AG20443 (cell line): ENCODE results near the gene SNX27.
"Not testable (repeated sequence)": the region's sequence is repeated elsewhere in the genome, so short reads cannot be mapped to it uniquely, and the experiment has no call there.

Experiments
- DNase-seq: peaks from one replicate; pipeline ENCODE4 v3.0.0; 2012; ENCODE audit warnings: low spot score, mixed read lengths

The SNX27 gene

GRCh38 chr1:151721788-151722510, 110.1 kb downstream of the SNX27 start:
- no peak for DNase-seq

- DNase-seq = no peak
Observed at GRCh38 chr1:151723726-151724370, 112.0 kb downstream of the SNX27 start.

- DNase-seq = peak; percentile 66
Observed at GRCh38 chr1:151728151-151729054, 116.6 kb downstream of the SNX27 start.

- no peak for DNase-seq
Observed at GRCh38 chr1:151729157-151729965, 117.5 kb downstream of the SNX27 start.

- no peak for DNase-seq
Observed at GRCh38 chr1:151729966-151730291, 118.1 kb downstream of the SNX27 start.

- no peak for DNase-seq
Observed at GRCh38 chr1:151733126-151733525, 121.3 kb downstream of the SNX27 start.

GRCh38 chr1:151733995-151734394, 122.1 kb downstream of the SNX27 start:
- not testable (repeated sequence) for DNase-seq

- DNase-seq = no peak
Observed at GRCh38 chr1:151737026-151737425, 125.2 kb downstream of the SNX27 start.

GRCh38 chr1:151737479-151737878, 125.6 kb downstream of the SNX27 start:
- no peak for DNase-seq

- no peak for DNase-seq
Observed at GRCh38 chr1:151739590-151740355, 127.9 kb downstream of the SNX27 start.

GRCh38 chr1:151741516-151741915, 129.7 kb downstream of the SNX27 start:
- DNase-seq = no peak
